Lung (tissue), 12 donors: ENCODE results near the gene FMNL1. TPM values are rescaled to one million over a fixed set of nuclear protein-coding genes. Genes with fewer than 3 reads are reported as not detected.
A peak's percentile ranks its signal among the peaks of the same experiment; 100 is the strongest.

ENCODE experiments used
- ATAC-seq: fragments of 200-7000 bp; cut with Tn5 transposase; one replicate; pipeline ENCODE4 v1.9.1; 2020; ENCODE audit warnings: moderate number of reproducible peaks; ENCODE audit not compliant: insufficient read depth, low FRiP score
- DNase-seq, 3 donors: peaks; one replicate each; pipeline ENCODE4 v3.0.0-alpha.2; 2013 to 2017
- H3K27ac ChIP-seq, 2 donors: one replicate each; pipeline ENCODE4 v1.5.1; 2013; ENCODE audit warnings: mild to moderate bottlenecking in 2 of 2, moderate library complexity in 2 of 2, control low read depth in 1 of 2, inconsistent platforms in 1 of 2, low read depth in 1 of 2, low read length in 1 of 2
- H3K27me3 ChIP-seq, 3 donors: one replicate each; pipeline ENCODE4 v1.5.1; 2013; ENCODE audit warnings: low read length in 2 of 3; ENCODE audit not compliant: control insufficient read depth in 3 of 3, insufficient read depth in 3 of 3
- H3K36me3 ChIP-seq, 4 donors: one replicate each; pipeline ENCODE4 v1.5.1; 2013; ENCODE audit warnings: low read length in 4 of 4, mild to moderate bottlenecking in 1 of 4, moderate library complexity in 1 of 4; ENCODE audit not compliant: control insufficient read depth in 4 of 4, insufficient read depth in 4 of 4
- H3K4me1 ChIP-seq, 5 donors: one replicate each; pipeline ENCODE4 v1.5.1; 2013; ENCODE audit warnings: low read length in 5 of 5, mild to moderate bottlenecking in 2 of 5, moderate library complexity in 1 of 5; ENCODE audit not compliant: control insufficient read depth in 5 of 5, insufficient read depth in 5 of 5
- H3K4me3 ChIP-seq: one replicate; pipeline ENCODE4 v1.5.1; 2013; ENCODE audit warnings: mild to moderate bottlenecking, control low read depth, moderate library complexity
- H3K9ac ChIP-seq, 2 donors: one replicate each; pipeline ENCODE4 v1.5.1; 2013; ENCODE audit warnings: low read length in 2 of 2, control low read depth in 1 of 2; ENCODE audit not compliant: insufficient read depth in 1 of 2
- H3K9me3 ChIP-seq, 4 donors: one replicate each; pipeline ENCODE4 v1.5.1; 2013; ENCODE audit warnings: low read length in 3 of 4, mild to moderate bottlenecking in 1 of 4, moderate library complexity in 1 of 4; ENCODE audit not compliant: control insufficient read depth in 4 of 4, insufficient read depth in 3 of 4
- CTCF ChIP-seq: IDR thresholded peaks from 2 replicates; pipeline ENCODE4 v1.5.1; 2012; ENCODE audit warnings: mild to moderate bottlenecking; ENCODE audit errors: control extremely low read depth, extremely low read depth
- WGBS, 2 donors: extraction: QIAGEN DNeasy Blood & Tissue Kit; methylation state at CpG; one replicate each; pipeline ENCODE4 v1.1.7; 2013; 5-methylcytosine and 5-hydroxymethylcytosine counted together
- polyA plus RNA-seq, 2 donors: library from polyadenylated mRNA; stranded (reverse); fragments of 200-250 nt; gene quantifications; one replicate each; pipeline ENCODE4 v1.2.1, GENCODE V29; 2013
- total RNA-seq, 2 donors: library from RNA; depleted of rRNA in 1 of 2; stranded (reverse); fragments of >200 nt in 1 of 2; gene quantifications; one replicate each; pipeline ENCODE4 v1.2.1, GENCODE V29; 2014 to 2021
- donor health status: control.
- donor health status: control.
- donor health status: Bipolar disorder and iron deficiency.
- donor health status: healthy.
- donor health status: DM: yes; HTN: yes; CAD: no.

The FMNL1 gene
- total and polyA plus RNA-seq, 4 donors = 25.0 to 135 (median 56.6) TPM

GRCh38 chr17:45246861-45247428, 25.3 kb downstream of the FMNL1 start:
- Histone ChIP-seq H3K27ac (peak overlapping the region in 1 of 2 donors; percentile 51), H3K9me3 (no peaks in the 10 kb centered on the region), H3K36me3 (peaks cover 0 to 33% (median 0%) of the 10 kb centered on the region in 4 donors), H3K4me3 (peak overlapping the region; percentile 32), H3K27me3 (peaks cover 0 to 6% (median 3%) of the 10 kb centered on the region in 3 donors), H3K9ac (no peak overlapping the region), H3K4me1 (peaks cover 0 to 13% (median 0%) of the 10 kb centered on the region in 5 donors)
- no peak for TF ChIP-seq CTCF
- no peak for ATAC-seq
- 15 to 25% methylated on average over 33 of the region's 33 CpGs for WGBS, 2 donors
- peak in 2 of 3 donors; percentile 61 to 77 for DNase-seq

- DNase-seq (peak; percentile 81 to 87 (median 85)), ATAC-seq (peak; percentile 91)
- 1 to 2% methylated on average over 41 to 61 of the region's 61 CpGs for WGBS, 2 donors
- Histone ChIP-seq H3K9me3 (no peaks in the 10 kb centered on the region), H3K36me3 (peaks cover 0 to 28% (median 0%) of the 10 kb centered on the region in 4 donors), H3K4me3 (peak overlapping the region; percentile 33), H3K27ac (peak overlapping the region in 1 of 2 donors; percentile 91), H3K4me1 (peaks cover 0 to 13% (median 0%) of the 10 kb centered on the region in 5 donors), H3K9ac (no peak overlapping the region), H3K27me3 (peaks cover 0 to 2% (median 2%) of the 10 kb centered on the region in 3 donors)
- TF ChIP-seq CTCF = no peak
Measured at GRCh38 chr17:45247429-45248131, 25.9 kb downstream of the FMNL1 start.

- no peak for TF ChIP-seq CTCF
- ATAC-seq = peak; percentile 58
- DNase-seq = peak in 2 of 3 donors; percentile 40 to 45
- peaks cover 0 to 2% (median 0%) of the 10 kb centered on the region in 3 donors for H3K27me3 ChIP-seq
- H3K9ac ChIP-seq = peak overlapping the region; percentile 20 to 31
- peak overlapping the region; percentile 33 for H3K4me3 ChIP-seq
- 26 to 29% methylated on average over 22 to 39 of the region's 39 CpGs for WGBS, 2 donors
- H3K9me3 ChIP-seq = no peaks in the 10 kb centered on the region
- H3K27ac ChIP-seq = peak overlapping the region in 1 of 2 donors; percentile 91
- H3K4me1 ChIP-seq = peaks cover 0 to 13% (median 0%) of the 10 kb centered on the region in 5 donors
- H3K36me3 ChIP-seq = peaks cover 0 to 22% (median 0%) of the 10 kb centered on the region in 4 donors
Measured at GRCh38 chr17:45248132-45248957, 26.7 kb downstream of the FMNL1 start.
